ENCODE results near the gene FMO5. TPM values are rescaled to one million over a fixed set of nuclear protein-coding genes. Genes with fewer than 3 reads are reported as not detected.
"Not testable (repeated sequence)": the region's sequence is repeated elsewhere in the genome, so short reads cannot be mapped to it uniquely, and the experiment has no call there.

FMO5 gene
- total RNA-seq, 1 experiment from 2014 or later = not detected

DNA sequence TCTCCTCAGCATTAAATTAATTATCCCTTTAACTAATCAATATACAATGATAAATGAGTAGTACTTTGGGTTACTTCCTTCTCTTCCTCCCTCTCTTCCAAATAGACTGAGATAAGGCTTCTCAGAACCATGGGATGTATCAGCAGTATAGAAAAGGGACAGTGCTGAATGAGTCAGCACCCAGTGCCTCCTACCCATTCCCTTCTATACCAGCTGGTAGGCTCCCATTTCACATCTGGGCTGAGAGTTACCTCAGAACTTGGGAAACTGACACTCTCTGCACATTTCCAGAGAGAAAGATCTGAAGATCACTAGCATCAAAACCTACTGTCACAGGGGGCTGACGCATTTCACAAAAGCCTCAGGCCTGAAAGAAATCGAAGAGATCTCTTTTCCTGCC is 68.0 kb downstream of the FMO5 start:
- H3K27ac ChIP-seq; H3K4me3 ChIP-seq; H3K9me3 ChIP-seq (replicated peaks); H3K36me3 ChIP-seq; H3K27me3 ChIP-seq; DNase-seq; H3K4me1 ChIP-seq: not testable (repeated sequence)

DNA sequence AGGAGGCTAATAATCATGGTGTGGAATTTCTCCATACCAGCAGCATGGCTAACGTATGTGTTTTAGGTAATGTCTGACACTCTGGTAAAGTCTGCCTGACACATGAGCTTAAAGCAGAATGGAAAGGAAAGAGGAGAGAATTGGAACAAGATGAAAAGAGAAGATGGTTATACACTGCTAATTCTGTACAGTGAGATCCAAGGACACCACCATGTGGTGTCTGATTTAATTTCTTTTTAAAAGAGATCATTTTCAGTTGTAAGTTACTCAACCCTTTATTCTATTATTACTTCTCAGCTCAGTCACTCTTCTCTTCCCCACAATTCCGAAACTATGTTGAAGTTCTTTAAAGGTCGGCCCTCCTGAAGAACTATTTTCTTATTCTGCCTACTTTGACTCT is 68.5 kb downstream of the FMO5 start:
- Histone ChIP-seq H3K27ac (no peak overlapping the region), H3K36me3 (no peaks in the 10 kb centered on the region), H3K27me3 (no peaks in the 10 kb centered on the region), H3K4me3 (no peak overlapping the region), H3K4me1 (no peaks in the 10 kb centered on the region), H3K9me3 (replicated peaks) (no peaks in the 10 kb centered on the region)
- DNase-seq = no peak

DNA sequence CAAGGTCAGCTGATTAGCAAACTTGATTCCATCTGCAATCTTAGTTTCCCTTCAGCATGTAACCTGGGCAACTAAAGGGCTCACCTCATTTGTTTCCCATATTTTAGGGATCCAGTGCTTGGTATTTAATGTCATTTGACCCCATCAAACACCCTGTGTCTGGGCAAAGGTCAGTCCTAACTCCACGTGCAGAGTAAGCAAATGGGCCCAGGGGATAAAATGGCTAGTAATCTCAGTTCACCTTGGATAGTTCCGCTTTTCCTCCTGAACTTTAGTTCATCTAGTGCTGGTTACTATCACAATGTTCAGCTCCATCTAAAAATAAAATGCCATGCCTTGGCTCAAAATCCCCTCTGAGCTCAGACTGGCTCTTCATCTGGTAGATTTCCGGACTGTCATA is 72.4 kb downstream of the FMO5 start:
- Histone ChIP-seq H3K36me3 (no peaks in the 10 kb centered on the region), H3K4me1 (no peaks in the 10 kb centered on the region), H3K27ac (no peak overlapping the region), H3K4me3 (no peak overlapping the region), H3K27me3 (no peaks in the 10 kb centered on the region), H3K9me3 (replicated peaks) (no peaks in the 10 kb centered on the region)
- no peak for DNase-seq

DNA sequence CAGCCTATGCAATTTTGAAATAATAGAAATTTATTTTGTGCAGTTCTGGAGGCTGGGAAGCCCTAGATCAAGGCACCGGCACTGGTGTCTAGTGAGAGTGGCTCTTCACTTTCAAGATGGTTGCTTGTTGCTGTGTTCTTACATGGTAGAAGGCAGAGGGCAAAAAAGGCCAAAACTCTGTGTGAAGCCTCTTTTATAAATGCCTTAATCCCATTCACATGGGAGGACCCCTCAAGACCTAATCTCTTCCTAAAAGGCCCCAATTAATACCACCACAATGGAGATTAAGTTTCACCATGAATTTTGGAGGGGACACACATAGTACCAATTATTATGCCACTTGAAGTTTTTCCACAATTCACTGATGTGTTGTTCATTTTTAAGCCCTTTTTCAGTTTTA is 73.9 kb downstream of the FMO5 start:
- Histone ChIP-seq H3K27ac (no peak overlapping the region), H3K9me3 (replicated peaks) (no peaks in the 10 kb centered on the region), H3K4me1 (no peaks in the 10 kb centered on the region), H3K36me3 (no peaks in the 10 kb centered on the region), H3K27me3 (no peaks in the 10 kb centered on the region), H3K4me3 (no peak overlapping the region)
- no peak for DNase-seq

DNA sequence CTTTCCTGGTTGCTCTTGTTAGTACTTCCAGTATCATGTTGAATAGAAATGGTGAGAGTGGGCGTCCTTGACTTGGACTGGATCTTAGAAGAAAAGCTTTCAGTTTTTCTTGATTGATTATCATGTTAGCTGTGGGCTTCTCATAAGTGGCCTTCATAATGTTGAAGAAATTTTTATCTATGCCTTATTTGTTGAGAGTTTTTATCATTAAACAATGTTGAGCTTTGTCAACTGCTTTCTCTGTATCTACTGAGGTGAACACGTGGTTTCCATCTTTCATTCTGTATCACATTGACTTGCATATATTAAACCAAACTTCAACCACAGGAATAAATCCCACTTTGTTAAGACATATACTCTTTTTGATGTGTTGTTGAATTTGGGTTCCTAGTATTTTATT is 82.3 kb downstream of the FMO5 start:
- Histone ChIP-seq H3K27ac (no peak overlapping the region), H3K4me3 (no peak overlapping the region), H3K36me3 (no peaks in the 10 kb centered on the region), H3K9me3 (replicated peaks) (no peaks in the 10 kb centered on the region), H3K27me3 (no peaks in the 10 kb centered on the region), H3K4me1 (no peaks in the 10 kb centered on the region)
- no peak for DNase-seq

Other genes with a start within 250 kb of the FMO5 start
- gene PRKAB2, start 52.9 kb downstream of the FMO5 start, total RNA-seq (2014; rRNA removed; shearing (Covaris generic)) = 13.2 and 14.0 TPM in 2 replicates
- 23.0 and 28.3 TPM in 2 replicates for gene CHD1L, start 17.3 kb upstream of the FMO5 start, total RNA-seq (2014; rRNA removed; shearing (Covaris generic))

Data from SJCRH30 (cell line).